GM12878 (cell line): ENCODE measurements around the gene CAMTA1.

Experiments
- CUX1 ChIP-seq: IDR thresholded peaks from 2 replicates; pipeline ENCODE4 v1.6.1; 2012; ENCODE audit warnings: improper control_type of control experiment, low read depth, low read length; ENCODE audit not compliant: insufficient replicate concordance
- ELK1 ChIP-seq: IDR thresholded peaks from 2 replicates; pipeline ENCODE4 v1.6.1; 2012; ENCODE audit warnings: low read depth, low read length, improper control_type of control experiment
- GATAD2B ChIP-seq: fragments of 450-650 bp; conservative IDR thresholded peaks from 2 replicates; pipeline ENCODE4 v1.6.1; 2017; ENCODE audit warnings: low read depth, mild to moderate bottlenecking, moderate library complexity
- JUND ChIP-seq: IDR thresholded peaks from 2 replicates; pipeline ENCODE4 v1.6.1; 2012; ENCODE audit warnings: low read depth, mild to moderate bottlenecking, low read length, improper control_type of control experiment, moderate library complexity
- NRF1 ChIP-seq: conservative IDR thresholded peaks from 2 replicates; pipeline ENCODE4 v1.6.1; 2011; ENCODE audit warnings: mild to moderate bottlenecking, low read depth, low read length, improper control_type of control experiment
- PAX5 ChIP-seq: IDR thresholded peaks from 2 replicates; pipeline ENCODE4 v1.6.1; 2011; ENCODE audit warnings: low read depth, low read length, borderline replicate concordance
- POLR2AphosphoS5 ChIP-seq: IDR thresholded peaks from 2 replicates; pipeline ENCODE4 v1.6.1; 2011; ENCODE audit warnings: mild to moderate bottlenecking, low read length, inconsistent platforms
- STAT3 ChIP-seq: IDR thresholded peaks from 2 replicates; pipeline ENCODE4 v1.6.1; 2011; ENCODE audit warnings: low read depth, low read length, improper control_type of control experiment
- TCF12 ChIP-seq: IDR thresholded peaks from 2 replicates; pipeline ENCODE4 v1.6.1; 2011; ENCODE audit warnings: low read depth, mild to moderate bottlenecking, low read length
- TF ChIP-seq, protein P1 (sequence below), 3 experiments: IDR thresholded peaks in 2 of 3; conservative IDR thresholded peaks in 1 of 3; 2 replicates each; pipeline ENCODE4 v1.5.1; 2011; ENCODE audit warnings: low read depth in 3 of 3, low read length in 3 of 3, mild to moderate bottlenecking in 3 of 3, control low read depth in 2 of 3, moderate library complexity in 2 of 3, inconsistent platforms in 1 of 3, mixed read lengths in 1 of 3; ENCODE audit not compliant: control insufficient read depth in 2 of 3, insufficient read depth in 1 of 3; ENCODE audit errors: extremely low read depth in 1 of 3

DNA sequence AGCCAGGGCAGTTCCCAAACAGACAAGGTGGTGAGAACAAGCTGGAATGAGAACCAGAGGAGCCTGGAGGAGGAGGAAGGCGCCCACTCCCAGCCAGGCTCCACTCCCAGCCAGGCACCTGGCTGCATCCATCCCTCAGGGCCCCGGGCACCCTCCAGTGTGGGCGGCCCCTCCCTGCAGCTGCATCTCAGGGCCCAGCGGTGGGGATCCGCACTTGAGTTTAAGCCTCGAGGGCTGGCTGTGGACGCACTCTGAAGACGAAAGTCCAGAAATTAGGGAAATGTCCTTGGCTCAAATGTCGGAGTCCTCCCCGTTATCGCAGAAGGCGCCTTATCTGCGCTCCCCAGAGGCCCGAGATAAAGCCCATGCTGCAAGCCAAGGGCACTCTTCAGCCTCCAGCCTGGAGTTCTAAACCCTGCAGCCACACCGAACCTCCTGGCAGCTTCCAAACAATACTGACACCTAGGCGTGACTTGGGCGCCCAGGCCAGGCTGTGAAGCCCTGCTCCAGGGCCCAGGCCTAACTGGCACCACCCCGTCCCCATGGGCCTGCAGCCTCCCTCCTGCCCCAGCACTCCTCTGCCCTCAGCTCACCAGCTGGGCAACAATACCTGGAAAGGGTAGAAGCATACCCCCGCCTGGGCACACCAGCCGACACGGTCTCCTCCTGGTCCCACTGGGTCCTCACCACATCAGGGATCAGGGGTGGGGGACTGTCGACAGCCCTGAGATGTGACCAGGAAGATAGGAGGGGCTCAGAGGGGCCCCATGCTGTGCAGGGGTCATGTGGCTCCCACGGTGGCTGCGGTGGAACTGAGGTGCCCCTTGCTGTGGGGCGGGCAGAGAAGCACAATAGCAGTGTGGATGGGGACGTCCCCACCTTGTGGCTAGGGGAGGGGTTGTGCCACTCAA is 801.0 kb downstream of the CAMTA1 start:
- TF ChIP-seq ELK1 (no peak), NRF1 (no peak), POLR2AphosphoS5 (no peak), CUX1 (no peak), STAT3 (no peak), PAX5 (no peak), TCF12 (no peak), GATAD2B (no peak), JUND (no peak)
- TF ChIP-seq, protein P1, sequence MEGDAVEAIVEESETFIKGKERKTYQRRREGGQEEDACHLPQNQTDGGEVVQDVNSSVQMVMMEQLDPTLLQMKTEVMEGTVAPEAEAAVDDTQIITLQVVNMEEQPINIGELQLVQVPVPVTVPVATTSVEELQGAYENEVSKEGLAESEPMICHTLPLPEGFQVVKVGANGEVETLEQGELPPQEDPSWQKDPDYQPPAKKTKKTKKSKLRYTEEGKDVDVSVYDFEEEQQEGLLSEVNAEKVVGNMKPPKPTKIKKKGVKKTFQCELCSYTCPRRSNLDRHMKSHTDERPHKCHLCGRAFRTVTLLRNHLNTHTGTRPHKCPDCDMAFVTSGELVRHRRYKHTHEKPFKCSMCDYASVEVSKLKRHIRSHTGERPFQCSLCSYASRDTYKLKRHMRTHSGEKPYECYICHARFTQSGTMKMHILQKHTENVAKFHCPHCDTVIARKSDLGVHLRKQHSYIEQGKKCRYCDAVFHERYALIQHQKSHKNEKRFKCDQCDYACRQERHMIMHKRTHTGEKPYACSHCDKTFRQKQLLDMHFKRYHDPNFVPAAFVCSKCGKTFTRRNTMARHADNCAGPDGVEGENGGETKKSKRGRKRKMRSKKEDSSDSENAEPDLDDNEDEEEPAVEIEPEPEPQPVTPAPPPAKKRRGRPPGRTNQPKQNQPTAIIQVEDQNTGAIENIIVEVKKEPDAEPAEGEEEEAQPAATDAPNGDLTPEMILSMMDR (IDR thresholded peaks at IDR 0.05 in 2 of 3, conservative IDR thresholded peaks at IDR 0.05 in 1 of 3; ENCODE audit: control insufficient read depth in 2 of 3, extremely low read depth in 1 of 3, insufficient read depth in 1 of 3, low read depth in 3 of 3, low read length in 3 of 3): no peak
